Liver (tissue), 3 donors: ENCODE measurements around the gene DDN.
A peak's percentile ranks its signal among the peaks of the same experiment; 100 is the strongest.

ENCODE experiments used
- ATF3 ChIP-seq: IDR thresholded peaks from 2 replicates; pipeline ENCODE4 v1.6.1; 2016; ENCODE audit warnings: antibody characterized with exemption
- EGR1 ChIP-seq, 2 donors: IDR thresholded peaks; 2 replicates each; pipeline ENCODE4 v1.6.1; 2016 to 2018; ENCODE audit warnings: antibody characterized with exemption in 2 of 2, low read depth in 2 of 2
- FOXA1 ChIP-seq: IDR thresholded peaks from 2 replicates; pipeline ENCODE4 v1.6.1; 2016; ENCODE audit warnings: antibody characterized with exemption
- GABPA ChIP-seq, 2 donors: IDR thresholded peaks in 1 of 2; conservative IDR thresholded peaks in 1 of 2; 2 replicates each; pipeline ENCODE4 v1.6.1; 2016; ENCODE audit warnings: antibody characterized with exemption in 2 of 2, mild to moderate bottlenecking in 1 of 2, moderate library complexity in 1 of 2
- JUND ChIP-seq, 2 donors: IDR thresholded peaks; 2 replicates each; pipeline ENCODE4 v1.6.1; 2016; ENCODE audit warnings: antibody characterized with exemption in 2 of 2
- REST ChIP-seq: IDR thresholded peaks from 2 replicates; pipeline ENCODE4 v1.6.1; 2016; ENCODE audit warnings: antibody characterized with exemption, mild to moderate bottlenecking
- RXRA ChIP-seq, 2 donors: IDR thresholded peaks; 2 replicates each; pipeline ENCODE4 v1.6.1; 2017 to 2018; ENCODE audit warnings: antibody characterized with exemption in 2 of 2, mild to moderate bottlenecking in 1 of 2
- SP1 ChIP-seq: IDR thresholded peaks from 2 replicates; pipeline ENCODE4 v1.6.1; 2018; ENCODE audit warnings: antibody characterized with exemption, mild to moderate bottlenecking
- TAF1 ChIP-seq: conservative IDR thresholded peaks from 2 replicates; pipeline ENCODE4 v1.6.1; 2016; ENCODE audit warnings: antibody characterized with exemption, mild to moderate bottlenecking
- YY1 ChIP-seq: IDR thresholded peaks from 2 replicates; pipeline ENCODE4 v1.6.1; 2016; ENCODE audit warnings: antibody characterized with exemption, mild to moderate bottlenecking
- ZBTB33 ChIP-seq: IDR thresholded peaks from 2 replicates; pipeline ENCODE4 v1.6.1; 2016; ENCODE audit warnings: antibody characterized with exemption
- TF ChIP-seq, protein P1 (sequence below): fragments of 150-350 bp; IDR thresholded peaks from 2 replicates; pipeline ENCODE4 v1.5.1; 2017; ENCODE audit warnings: improper control_type of control experiment, low read depth, low read length; ENCODE audit not compliant: missing input control
- TF ChIP-seq, protein P2 (sequence below): IDR thresholded peaks from 2 replicates; pipeline ENCODE4 v1.6.1; 2016; ENCODE audit warnings: antibody characterized with exemption
- donor health status: healthy.
- donor health status: healthy.

DNA sequence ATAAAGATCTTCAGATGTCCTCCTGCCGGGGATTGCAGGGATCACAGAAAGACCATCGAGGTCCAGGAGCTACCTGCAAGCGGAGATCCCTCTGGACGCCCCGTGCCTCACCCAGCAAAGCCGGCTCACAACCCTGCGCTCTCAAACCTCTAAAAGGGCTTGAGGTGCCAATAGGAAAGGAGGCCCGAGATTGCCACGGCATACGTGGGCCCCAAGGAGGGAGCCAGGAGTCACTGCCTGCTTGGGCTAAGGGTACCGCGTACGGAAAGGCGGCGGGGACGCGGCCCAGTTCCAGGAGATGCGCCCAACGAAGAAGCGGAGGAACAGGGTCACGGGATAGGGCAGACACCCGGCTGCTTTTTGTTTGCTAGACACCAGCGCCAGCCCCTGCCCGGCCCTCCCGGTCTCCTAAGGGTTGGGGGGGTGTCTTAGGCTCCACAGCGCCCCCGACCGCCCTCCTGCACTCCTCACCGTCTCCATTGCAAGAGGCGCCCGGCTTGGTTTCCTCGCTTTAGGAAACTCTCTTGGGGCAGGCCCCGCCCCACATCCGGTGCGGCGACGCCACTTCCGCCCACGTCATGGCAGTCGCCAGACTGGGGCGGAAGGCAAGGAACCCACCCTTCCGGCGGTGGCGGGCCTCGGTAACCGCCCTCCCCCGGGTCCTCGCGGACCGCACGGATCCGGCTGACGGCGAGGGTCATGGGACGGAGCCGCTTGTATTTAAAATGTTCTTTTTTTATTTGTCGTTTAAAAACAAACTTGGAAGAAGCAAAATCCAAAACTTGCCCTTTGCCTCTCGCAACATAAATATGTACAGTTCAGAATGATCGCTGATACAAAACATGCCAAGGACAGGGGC lies 19.3 kb upstream of the DDN start, which contains the start of gene PRKAG1:
- TF ChIP-seq, protein P1, sequence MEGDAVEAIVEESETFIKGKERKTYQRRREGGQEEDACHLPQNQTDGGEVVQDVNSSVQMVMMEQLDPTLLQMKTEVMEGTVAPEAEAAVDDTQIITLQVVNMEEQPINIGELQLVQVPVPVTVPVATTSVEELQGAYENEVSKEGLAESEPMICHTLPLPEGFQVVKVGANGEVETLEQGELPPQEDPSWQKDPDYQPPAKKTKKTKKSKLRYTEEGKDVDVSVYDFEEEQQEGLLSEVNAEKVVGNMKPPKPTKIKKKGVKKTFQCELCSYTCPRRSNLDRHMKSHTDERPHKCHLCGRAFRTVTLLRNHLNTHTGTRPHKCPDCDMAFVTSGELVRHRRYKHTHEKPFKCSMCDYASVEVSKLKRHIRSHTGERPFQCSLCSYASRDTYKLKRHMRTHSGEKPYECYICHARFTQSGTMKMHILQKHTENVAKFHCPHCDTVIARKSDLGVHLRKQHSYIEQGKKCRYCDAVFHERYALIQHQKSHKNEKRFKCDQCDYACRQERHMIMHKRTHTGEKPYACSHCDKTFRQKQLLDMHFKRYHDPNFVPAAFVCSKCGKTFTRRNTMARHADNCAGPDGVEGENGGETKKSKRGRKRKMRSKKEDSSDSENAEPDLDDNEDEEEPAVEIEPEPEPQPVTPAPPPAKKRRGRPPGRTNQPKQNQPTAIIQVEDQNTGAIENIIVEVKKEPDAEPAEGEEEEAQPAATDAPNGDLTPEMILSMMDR = no peak
- TF ChIP-seq, protein P2, sequence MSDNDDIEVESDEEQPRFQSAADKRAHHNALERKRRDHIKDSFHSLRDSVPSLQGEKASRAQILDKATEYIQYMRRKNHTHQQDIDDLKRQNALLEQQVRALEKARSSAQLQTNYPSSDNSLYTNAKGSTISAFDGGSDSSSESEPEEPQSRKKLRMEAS = peak; percentile 32
- no peak for TF ChIP-seq JUND (IDR thresholded peaks at IDR 0.05)
- TF ChIP-seq EGR1 (IDR thresholded peaks at IDR 0.05; ENCODE audit: low read depth in 2 of 2) = peak; percentile 71
- TF ChIP-seq ATF3 = no peak
- TF ChIP-seq SP1 = peak; percentile 66
- peak; percentile 92 for TF ChIP-seq YY1
- peak; percentile 17 for TF ChIP-seq FOXA1
- TF ChIP-seq GABPA (IDR thresholded peaks at IDR 0.05 in 1 of 2, conservative IDR thresholded peaks at IDR 0.05 in 1 of 2) = peak; percentile 96 to 99
- TF ChIP-seq ZBTB33 = peak; percentile 29
- TF ChIP-seq RXRA (IDR thresholded peaks at IDR 0.05) = no peak
- peak; percentile 96 for TF ChIP-seq REST
- TF ChIP-seq TAF1 = peak; percentile 89
